Renal pelvis (tissue), 12 donors: ENCODE measurements around the gene IL17F. TPM values are rescaled to one million over a fixed set of nuclear protein-coding genes. Genes with fewer than 3 reads are reported as not detected.

ENCODE experiments used
- DNase-seq: peaks from one replicate; pipeline ENCODE4 v3.0.0-alpha.2; 2013
- long read RNA-seq, 16 experiments: transcript quantifications; one replicate each; lab custom pipeline, GENCODE V29; 2026
- polyA plus RNA-seq, 3 donors: library from polyadenylated mRNA; unstranded; fragments of 120-200 nt; gene quantifications; one replicate each; pipeline ENCODE4 v1.2.1, GENCODE V29; 2013; ENCODE audit not compliant: insufficient read length in 3 of 3

IL17F gene
- polyA plus RNA-seq, result under 1 TPM; 0.27 to 0.53 (median 0.36) TPM
- long read RNA-seq, donor 1, result 0 reads
- long read RNA-seq, donor 2, result 0 reads
- long read RNA-seq, donor 3, result 0 reads
- long read RNA-seq, donor 4, result 0 reads
- long read RNA-seq, donor 5, result 0 reads
- long read RNA-seq, donor 6, result 0 reads
- long read RNA-seq, donor 7, result 0 reads
- long read RNA-seq, donor 8, result 0 reads
- long read RNA-seq, donor 9, partial matches to known transcripts, result 0 of 1 reads
- long read RNA-seq, donor 9, other reads (novel, unspliced or antisense), result 0 of 1 reads
- long read RNA-seq, donor 10, result 0 reads
- long read RNA-seq, donor 11, result 0 reads
- long read RNA-seq, donor 12, result 0 reads
- long read RNA-seq, donor 13, result 0 reads
- long read RNA-seq, donor 14, result 0 reads
- long read RNA-seq, donor 15, result 0 reads
- long read RNA-seq, donor 16, result 0 reads

- DNase-seq, result no peak
Measured at GRCh38 chr6:52244400-52244799, at the start of gene IL17F. IL17F (minus strand) TSS chr6:52244500; CDS start chr6:52244429, 71 bp downstream.

- DNase-seq, result no peak
Measured at GRCh38 chr6:52293067-52293466, 48.8 kb upstream of the IL17F start.

- no peak for DNase-seq
Measured at GRCh38 chr6:52288841-52289240, 44.5 kb upstream of the IL17F start.

DNA sequence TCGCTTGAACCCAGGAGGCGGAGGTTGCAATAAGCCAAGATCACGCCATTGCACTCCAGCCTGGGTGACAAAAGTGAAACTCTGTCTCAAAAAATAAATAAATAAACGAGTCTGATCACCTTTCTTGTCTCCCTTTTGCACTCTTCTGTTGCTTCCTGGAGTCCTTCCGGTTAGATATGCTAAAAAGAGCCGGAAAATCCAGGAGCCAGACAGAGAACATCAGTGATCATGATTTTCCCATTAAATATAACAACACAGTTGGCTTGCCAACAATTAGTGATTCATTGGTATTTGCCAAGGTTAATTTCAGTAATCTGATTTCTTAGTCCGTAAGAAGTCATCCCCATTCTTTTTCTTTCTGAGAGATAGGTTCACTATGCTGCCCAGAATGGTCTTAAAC, 43.9 kb upstream of the IL17F start:
- no peak for DNase-seq

DNA sequence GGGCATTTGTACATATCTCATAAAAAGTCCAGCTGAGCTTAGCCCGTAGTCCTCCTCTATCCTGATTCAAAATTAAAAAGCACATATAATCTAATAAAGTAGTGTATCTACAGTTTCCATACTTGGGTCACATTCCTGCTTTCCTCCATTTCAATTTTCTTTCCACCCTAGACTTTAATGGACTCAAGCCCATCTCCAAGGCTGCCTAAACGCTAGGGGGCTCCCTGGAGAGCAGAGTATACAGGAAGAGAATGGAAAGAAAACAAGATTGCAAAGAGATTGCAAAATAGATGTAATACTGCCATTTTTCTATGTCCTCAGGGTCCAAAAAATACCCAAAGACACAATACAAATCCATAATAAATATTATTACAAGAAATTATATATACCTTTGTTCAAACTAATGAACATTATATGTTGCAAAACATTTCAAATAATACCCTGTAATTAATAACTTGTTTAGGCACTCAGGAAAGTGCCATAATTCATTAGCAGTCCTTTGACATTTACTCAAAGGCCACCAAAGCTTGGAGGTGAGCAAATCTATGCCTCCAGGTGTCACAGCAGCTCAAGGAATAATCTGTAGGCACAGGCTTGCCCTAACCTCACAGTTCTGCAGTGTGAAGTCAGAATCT, 42.6 kb upstream of the IL17F start:
- DNase-seq, result no peak

GRCh38 chr6:52285177-52286068, 41.1 kb upstream of the IL17F start:
- no peak for DNase-seq

- DNase-seq, result peak; percentile 99
Measured at GRCh38 chr6:52284460-52285176, 40.3 kb upstream of the IL17F start, which contains the start of gene MCM3. MCM3 (minus strand) TSS chr6:52284742; CDS start chr6:52284674, 68 bp downstream.

GRCh38 chr6:52284131-52284459, 39.8 kb upstream of the IL17F start:
- no peak for DNase-seq

- no peak for DNase-seq
Measured at GRCh38 chr6:52283111-52283510, 38.8 kb upstream of the IL17F start.

- no peak for DNase-seq
Measured at GRCh38 chr6:52276130-52276529, 31.8 kb upstream of the IL17F start.

- no peak for DNase-seq
Measured at GRCh38 chr6:52271852-52272460, 27.7 kb upstream of the IL17F start.

DNA sequence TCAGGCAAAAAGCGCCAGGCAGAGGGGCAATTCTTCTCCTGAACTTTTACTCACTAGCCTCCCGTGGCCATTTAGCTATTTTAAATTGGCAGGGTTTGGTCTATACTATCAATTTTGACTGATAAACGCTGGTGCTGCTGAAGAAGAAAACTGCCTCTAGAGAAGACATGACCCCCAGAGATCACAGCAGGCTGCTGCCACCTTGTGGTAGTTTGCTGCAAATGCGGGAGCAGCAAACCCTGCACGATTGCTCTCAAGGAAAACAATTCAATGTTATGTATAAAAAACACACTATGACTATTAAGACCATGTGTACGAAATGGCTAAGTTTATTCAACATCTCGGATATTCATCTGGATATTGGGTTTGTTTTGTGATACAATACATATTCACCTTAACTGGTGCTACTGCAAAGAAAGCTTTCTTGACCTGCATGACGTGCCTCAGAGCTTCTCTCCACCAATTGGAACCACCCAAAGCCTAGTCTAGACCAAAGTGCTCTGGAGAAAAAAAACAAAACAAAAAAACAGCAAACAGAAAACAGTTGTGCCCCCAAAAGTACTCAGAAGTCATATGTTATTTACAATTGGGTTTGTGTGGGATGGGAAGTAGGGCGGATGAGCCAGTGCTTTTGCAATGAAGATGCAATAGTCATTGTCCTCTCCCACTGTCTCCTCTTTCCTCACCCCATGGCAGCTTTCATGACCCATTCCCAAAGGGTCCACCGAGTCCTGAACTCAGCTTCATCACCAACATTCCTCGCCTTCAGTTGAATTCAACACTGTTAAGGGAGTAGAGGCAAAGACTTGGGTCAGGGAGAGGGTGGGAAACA, 19.6 kb upstream of the IL17F start:
- peak; percentile 49 for DNase-seq

GRCh38 chr6:52262620-52263344, 18.5 kb upstream of the IL17F start:
- DNase-seq, result no peak

- no peak for DNase-seq
Measured at GRCh38 chr6:52261229-52261628, 16.9 kb upstream of the IL17F start.

DNA sequence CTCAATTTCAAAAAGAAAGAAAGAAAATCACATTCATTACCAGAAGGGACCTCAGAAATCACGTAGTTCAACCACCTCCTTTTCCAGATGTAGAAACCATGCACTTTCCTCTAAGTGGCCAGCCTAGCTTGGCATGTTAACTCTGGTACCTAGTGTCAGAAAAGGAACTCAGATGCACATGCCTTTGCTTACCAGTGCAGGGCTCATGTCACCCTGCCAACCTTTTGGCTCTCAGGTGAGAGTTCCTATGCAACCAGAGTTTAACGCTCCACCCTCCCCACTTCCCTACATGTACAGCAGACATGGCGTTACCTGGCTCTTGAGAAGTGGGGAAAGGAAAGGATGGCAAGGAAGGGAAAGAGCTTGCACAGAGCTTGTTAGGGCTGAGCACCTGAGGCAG, 16.3 kb upstream of the IL17F start:
- no peak for DNase-seq

- no peak for DNase-seq
Measured at GRCh38 chr6:52255434-52255833, 11.1 kb upstream of the IL17F start.

DNA sequence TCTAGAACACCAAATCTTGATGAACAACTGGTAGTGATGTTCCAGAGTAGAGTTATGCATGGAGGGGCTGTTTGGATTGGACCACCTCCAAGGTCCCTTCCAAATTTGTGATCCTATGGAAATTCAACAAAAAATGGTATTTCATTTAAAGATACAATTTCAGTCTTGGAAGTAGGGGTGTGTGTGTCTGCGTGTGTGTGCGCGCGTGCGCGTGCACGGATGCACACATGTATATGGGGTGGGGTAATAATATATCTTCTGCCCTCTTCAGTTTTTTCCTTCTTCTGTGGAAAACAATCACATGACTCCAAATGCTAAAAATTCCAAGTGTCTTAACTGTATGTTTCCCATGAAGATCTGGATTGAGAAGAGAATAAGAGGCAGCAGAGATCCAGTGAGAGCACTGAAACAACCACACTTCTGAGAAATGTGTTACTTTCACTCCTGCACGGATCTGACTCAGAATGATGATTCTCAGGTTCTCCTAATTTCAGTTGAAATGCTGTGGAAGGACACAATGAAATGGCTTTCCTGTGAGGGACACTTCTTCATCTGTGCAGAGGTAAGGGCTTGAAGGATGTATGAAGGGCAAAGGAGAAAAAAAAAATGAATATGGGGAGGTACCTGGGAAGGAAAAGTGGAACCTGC, 10.6 kb upstream of the IL17F start:
- no peak for DNase-seq

GRCh38 chr6:52253494-52253893, 9.2 kb upstream of the IL17F start:
- DNase-seq, result no peak

DNA sequence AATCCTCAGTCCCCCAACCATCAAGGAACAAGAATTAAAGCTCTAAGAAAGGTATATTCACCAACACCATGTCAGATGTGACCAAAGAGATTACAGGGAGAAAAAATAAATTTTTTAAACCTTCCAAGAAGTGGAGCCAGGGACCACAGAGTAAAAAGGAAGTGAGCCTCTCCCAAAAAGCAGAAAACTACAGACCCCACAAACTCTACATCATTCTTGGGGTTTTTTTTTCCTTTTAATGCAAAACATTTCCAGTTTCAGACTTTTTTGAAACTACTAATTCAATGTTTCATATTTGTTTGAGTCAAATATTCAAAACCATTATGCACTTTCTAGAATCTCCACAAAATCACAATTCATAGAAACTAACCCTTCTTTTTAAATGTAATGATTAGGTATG, 6.8 kb upstream of the IL17F start:
- DNase-seq, result no peak
